ENCODE measurements around the gene ZNF224. TPM values are rescaled to one million over a fixed set of nuclear protein-coding genes. Genes with fewer than 3 reads are reported as not detected.

The ZNF224 gene
- total RNA-seq, 2 donors from 2014 or later, result 15.7 to 27.4 TPM

DNA sequence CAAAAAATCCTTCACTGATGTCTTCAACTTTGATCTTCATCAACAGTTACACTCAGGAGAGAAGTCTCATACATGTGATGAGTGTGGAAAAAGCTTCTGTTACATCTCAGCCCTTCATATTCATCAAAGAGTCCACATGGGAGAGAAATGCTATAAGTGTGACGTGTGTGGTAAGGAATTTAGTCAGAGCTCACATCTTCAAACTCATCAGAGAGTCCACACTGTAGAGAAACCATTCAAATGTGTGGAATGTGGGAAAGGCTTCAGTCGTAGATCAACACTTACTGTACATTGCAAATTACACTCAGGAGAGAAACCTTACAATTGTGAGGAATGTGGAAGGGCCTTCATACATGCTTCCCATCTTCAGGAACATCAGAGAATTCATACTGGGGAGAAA lies 62.3 kb downstream of the ZNF224 start:
- Histone ChIP-seq H3K36me3 (peaks cover 15 to 22% of the 10 kb centered on the region in 2 donors), H3K27ac (no peak overlapping the region), H3K4me3 (no peak overlapping the region), H3K27me3 (replicated peaks; ENCODE audit: insufficient read depth) (no peaks in the 10 kb centered on the region), H3K9me3 (peaks cover 4% of the 10 kb centered on the region), H3K4me1 (replicated peaks) (no peaks in the 10 kb centered on the region)
- WGBS, result 93% methylated on average over 2 of the region's 2 CpGs
- DNase-seq (ENCODE audit: low spot score), result no peak
- TF ChIP-seq POLR2AphosphoS5 (IDR thresholded peaks at IDR 0.05) (no peak), POLR2A (IDR thresholded peaks at IDR 0.05) (no peak)
- TF ChIP-seq, protein P1, sequence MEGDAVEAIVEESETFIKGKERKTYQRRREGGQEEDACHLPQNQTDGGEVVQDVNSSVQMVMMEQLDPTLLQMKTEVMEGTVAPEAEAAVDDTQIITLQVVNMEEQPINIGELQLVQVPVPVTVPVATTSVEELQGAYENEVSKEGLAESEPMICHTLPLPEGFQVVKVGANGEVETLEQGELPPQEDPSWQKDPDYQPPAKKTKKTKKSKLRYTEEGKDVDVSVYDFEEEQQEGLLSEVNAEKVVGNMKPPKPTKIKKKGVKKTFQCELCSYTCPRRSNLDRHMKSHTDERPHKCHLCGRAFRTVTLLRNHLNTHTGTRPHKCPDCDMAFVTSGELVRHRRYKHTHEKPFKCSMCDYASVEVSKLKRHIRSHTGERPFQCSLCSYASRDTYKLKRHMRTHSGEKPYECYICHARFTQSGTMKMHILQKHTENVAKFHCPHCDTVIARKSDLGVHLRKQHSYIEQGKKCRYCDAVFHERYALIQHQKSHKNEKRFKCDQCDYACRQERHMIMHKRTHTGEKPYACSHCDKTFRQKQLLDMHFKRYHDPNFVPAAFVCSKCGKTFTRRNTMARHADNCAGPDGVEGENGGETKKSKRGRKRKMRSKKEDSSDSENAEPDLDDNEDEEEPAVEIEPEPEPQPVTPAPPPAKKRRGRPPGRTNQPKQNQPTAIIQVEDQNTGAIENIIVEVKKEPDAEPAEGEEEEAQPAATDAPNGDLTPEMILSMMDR (IDR thresholded peaks at IDR 0.05), result no peak
- intact Hi-C loops (cut with DNase I), result no loop called here

Small RNA genes lying within 50 kb of the gene (small RNA-seq; reads per million reads assigned to genes)
- 0 reads per million in 2 donors for gene RNU6-902P

Other genes with a start within 250 kb of the ZNF224 start
- gene ZNF404, start 210.4 kb upstream of the ZNF224 start, total RNA-seq, result 1 to 10 TPM; 2.6 to 2.7 TPM
- 10 to 100 TPM; 14.5 to 17.0 TPM for gene ZNF45, start 159.1 kb upstream of the ZNF224 start, total RNA-seq
- gene ZNF221, start 143.1 kb upstream of the ZNF224 start, total RNA-seq, result 1 to 10 TPM; 7.6 to 8.0 TPM
- gene ZNF155, start 110.2 kb upstream of the ZNF224 start, total RNA-seq, result 1 to 10 TPM; 8.0 to 9.9 TPM
- gene ZNF230, start 91.4 kb upstream of the ZNF224 start, total RNA-seq, result 1 to 10 TPM; 2.6 to 3.5 TPM
- gene ZNF222, start 69.0 kb upstream of the ZNF224 start, total RNA-seq, result 1 to 10 TPM; 3.7 to 6.1 TPM
- gene ZNF223, start 42.3 kb upstream of the ZNF224 start, total RNA-seq, result 10 to 100 TPM in 1 of 2 donors, 1 to 10 TPM in 1; 9.1 to 10.6 TPM
- 1 to 10 TPM; 1.3 to 1.8 TPM for gene ZNF284, start 22.2 kb upstream of the ZNF224 start, total RNA-seq
- gene ZNF225, start 19.0 kb downstream of the ZNF224 start, total RNA-seq, result 1 to 10 TPM; 3.0 to 4.9 TPM
- 1 to 10 TPM; 5.6 to 7.0 TPM for gene ZNF234, start 47.2 kb downstream of the ZNF224 start, total RNA-seq
- 10 to 100 TPM; 35.9 to 48.4 TPM for gene ZNF226, start 70.7 kb downstream of the ZNF224 start, total RNA-seq
- 10 to 100 TPM; 17.0 to 26.4 TPM for gene ZNF227, start 118.2 kb downstream of the ZNF224 start, total RNA-seq
- 1 to 10 TPM; 2.6 to 2.8 TPM for gene ZNF233, start 165.5 kb downstream of the ZNF224 start, total RNA-seq
- 10 to 100 TPM in 1 of 2 donors, 1 to 10 TPM in 1; 6.2 to 13.1 TPM for gene ZNF235, start 210.7 kb downstream of the ZNF224 start, total RNA-seq